Vagina (tissue), 2 donors: ENCODE measurements around the gene NUMA1. TPM values are rescaled to one million over a fixed set of nuclear protein-coding genes. Genes with fewer than 3 reads are reported as not detected.

Experiments used
- DNase-seq, 2 donors: peaks; one replicate each; pipeline ENCODE4 v3.0.0-alpha.2; 2017; ENCODE audit errors: extremely low spot score in 2 of 2
- H3K27ac ChIP-seq: fragments of 200-600 bp; sonication (generic); one replicate; pipeline ENCODE4 v1.5.1; 2019
- H3K27me3 ChIP-seq: fragments of 200-600 bp; sonication (generic); one replicate; pipeline ENCODE4 v1.5.1; 2019
- H3K36me3 ChIP-seq, 2 donors: fragments of 200-600 bp; sonication (generic); one replicate each; pipeline ENCODE4 v1.5.1; 2017 to 2019
- H3K4me1 ChIP-seq: fragments of 200-600 bp; sonication (generic); one replicate; pipeline ENCODE4 v1.5.1; 2019
- H3K4me3 ChIP-seq, 2 donors: fragments of 200-600 bp; sonication (generic); 1 replicate in 1 of 2; 2 replicates in 1 of 2; pipeline ENCODE4 v1.5.1; 2016 to 2019
- H3K9me3 ChIP-seq: fragments of 200-600 bp; sonication (generic); one replicate; pipeline ENCODE4 v1.5.1; 2019
- CTCF ChIP-seq, 3 experiments: fragments of 450-650 bp in 2 of 3; fragments of 200-600 bp in 1 of 3; sonication (generic) in 1 of 3; IDR thresholded peaks; one replicate each; pipeline ENCODE4 v1.5.1; 2017 to 2019; ENCODE audit warnings: antibody characterized with exemption in 3 of 3, mild to moderate bottlenecking in 2 of 3, moderate library complexity in 2 of 3
- POLR2A ChIP-seq, 2 donors: fragments of 450-650 bp; IDR thresholded peaks; one replicate each; pipeline ENCODE4 v1.6.1; 2017; ENCODE audit warnings: antibody characterized with exemption in 2 of 2, mild to moderate bottlenecking in 2 of 2, moderate library complexity in 2 of 2
- POLR2AphosphoS5 ChIP-seq, 2 donors: sonication (generic); formaldehyde crosslinking; IDR thresholded peaks; one replicate each; pipeline ENCODE4 v1.9.0; 2017; ENCODE audit warnings: antibody characterized with exemption in 2 of 2, mild to moderate bottlenecking in 2 of 2, low read depth in 1 of 2; ENCODE audit not compliant: insufficient read depth in 1 of 2
- intact Hi-C: fragments of 100-400 bp; cut with DNase I; formaldehyde crosslinking; loops from one replicate; pipeline ENCODE4 v1.15.1; 2023
- total RNA-seq: library from RNA; depleted of rRNA; stranded (reverse); fragments of >200 nt; gene quantifications from one replicate; pipeline ENCODE4 v1.2.3, GENCODE V29; 2016

The NUMA1 gene
- total RNA-seq, 1 donor from 2014 or later: 314 TPM

- peaks cover 44% of the 10 kb centered on the region for H3K4me1 ChIP-seq
- no peak overlapping the region for H3K27ac ChIP-seq
- no peaks in the 10 kb centered on the region for H3K9me3 ChIP-seq
- peaks cover 0 to 28% of the 10 kb centered on the region in 2 donors for H3K36me3 ChIP-seq
- intact Hi-C loops: no loop called here
- H3K4me3 ChIP-seq: no peak overlapping the region
- DNase-seq: no peak
- H3K27me3 ChIP-seq: no peaks in the 10 kb centered on the region
- TF ChIP-seq CTCF (IDR thresholded peaks at IDR 0.05): no peak
- no peak for TF ChIP-seq POLR2AphosphoS5 (IDR thresholded peaks at IDR 0.05; ENCODE audit: insufficient read depth in 1 of 2, low read depth in 1 of 2)
- no peak for TF ChIP-seq POLR2A (IDR thresholded peaks at IDR 0.05)
Measured at GRCh38 chr11:72100462-72100861, 20.1 kb upstream of the NUMA1 start.

DNA sequence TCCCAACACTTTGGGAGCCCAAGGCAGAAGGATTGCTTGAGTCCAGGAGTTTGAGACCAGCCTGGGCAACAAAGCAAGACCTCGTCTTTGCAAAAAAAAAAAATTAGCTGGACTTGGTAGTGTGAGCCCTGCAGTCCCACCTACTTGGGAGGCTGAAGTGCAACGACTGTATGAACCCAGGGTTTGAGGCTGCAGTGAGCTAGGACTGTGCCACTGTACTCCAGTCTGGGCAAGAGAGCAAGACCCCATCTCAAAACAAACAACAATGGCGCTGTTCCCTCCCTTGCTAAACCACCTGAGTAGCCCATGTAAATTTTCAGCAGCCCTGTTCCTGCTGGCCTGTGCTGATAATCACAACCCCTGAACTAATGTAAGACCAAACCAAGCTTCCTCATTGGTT is 19.7 kb upstream of the NUMA1 start:
- no peak overlapping the region for H3K4me3 ChIP-seq
- H3K36me3 ChIP-seq: peaks cover 0 to 32% of the 10 kb centered on the region in 2 donors
- intact Hi-C loops: no loop called here
- DNase-seq: no peak
- TF ChIP-seq POLR2AphosphoS5 (IDR thresholded peaks at IDR 0.05; ENCODE audit: insufficient read depth in 1 of 2, low read depth in 1 of 2): no peak
- no peak for TF ChIP-seq CTCF (IDR thresholded peaks at IDR 0.05)
- no peak for TF ChIP-seq POLR2A (IDR thresholded peaks at IDR 0.05)
- peaks cover 44% of the 10 kb centered on the region for H3K4me1 ChIP-seq
- H3K27ac ChIP-seq: no peak overlapping the region
- no peaks in the 10 kb centered on the region for H3K9me3 ChIP-seq
- no peaks in the 10 kb centered on the region for H3K27me3 ChIP-seq

DNA sequence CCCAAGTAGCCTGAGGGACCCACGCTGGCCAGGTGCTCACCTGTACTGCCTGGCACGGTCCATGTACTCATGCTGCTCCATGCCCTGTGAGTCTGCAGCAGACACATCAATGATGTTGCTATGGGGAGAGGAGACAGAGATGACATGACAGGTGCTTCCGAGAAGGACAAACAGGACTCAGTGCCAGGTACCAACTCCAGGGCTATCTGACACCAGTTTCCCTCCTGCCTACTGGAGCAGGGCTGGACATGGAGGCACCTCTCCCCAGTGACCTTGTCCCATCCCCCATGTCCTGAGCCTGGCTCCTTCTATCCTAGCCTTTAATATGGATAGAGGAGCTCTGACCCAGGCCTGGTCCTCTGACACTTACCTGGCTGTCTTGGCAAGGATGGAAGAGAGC is 18.4 kb upstream of the NUMA1 start:
- Histone ChIP-seq H3K27ac (no peak overlapping the region), H3K36me3 (peaks cover 0 to 41% of the 10 kb centered on the region in 2 donors), H3K4me3 (no peak overlapping the region), H3K27me3 (no peaks in the 10 kb centered on the region), H3K4me1 (peaks cover 41% of the 10 kb centered on the region), H3K9me3 (no peaks in the 10 kb centered on the region)
- DNase-seq: no peak
- TF ChIP-seq POLR2A (IDR thresholded peaks at IDR 0.05): no peak
- no peak for TF ChIP-seq CTCF (IDR thresholded peaks at IDR 0.05)
- no peak for TF ChIP-seq POLR2AphosphoS5 (IDR thresholded peaks at IDR 0.05; ENCODE audit: insufficient read depth in 1 of 2, low read depth in 1 of 2)
- intact Hi-C loops: no loop called here

GRCh38 chr11:72091292-72091691 is 10.9 kb upstream of the NUMA1 start:
- peak in 1 of 2 donors; percentile 63 for TF ChIP-seq POLR2AphosphoS5 (IDR thresholded peaks at IDR 0.05; ENCODE audit: insufficient read depth in 1 of 2, low read depth in 1 of 2)
- TF ChIP-seq POLR2A (IDR thresholded peaks at IDR 0.05): no peak
- TF ChIP-seq CTCF (IDR thresholded peaks at IDR 0.05): peak; percentile 76 to 85 (median 80)
- Histone ChIP-seq H3K36me3 (peaks cover 0 to 13% of the 10 kb centered on the region in 2 donors), H3K4me1 (peaks cover 11% of the 10 kb centered on the region), H3K27ac (peak overlapping the region; percentile 44), H3K9me3 (no peaks in the 10 kb centered on the region), H3K27me3 (no peaks in the 10 kb centered on the region), H3K4me3 (no peak overlapping the region)
- DNase-seq: no peak
- intact Hi-C loops: loop anchor here (5.0 kb wide), 1 partner anchor 64 kb away; no protein-coding TSS in a partner anchor

DNA sequence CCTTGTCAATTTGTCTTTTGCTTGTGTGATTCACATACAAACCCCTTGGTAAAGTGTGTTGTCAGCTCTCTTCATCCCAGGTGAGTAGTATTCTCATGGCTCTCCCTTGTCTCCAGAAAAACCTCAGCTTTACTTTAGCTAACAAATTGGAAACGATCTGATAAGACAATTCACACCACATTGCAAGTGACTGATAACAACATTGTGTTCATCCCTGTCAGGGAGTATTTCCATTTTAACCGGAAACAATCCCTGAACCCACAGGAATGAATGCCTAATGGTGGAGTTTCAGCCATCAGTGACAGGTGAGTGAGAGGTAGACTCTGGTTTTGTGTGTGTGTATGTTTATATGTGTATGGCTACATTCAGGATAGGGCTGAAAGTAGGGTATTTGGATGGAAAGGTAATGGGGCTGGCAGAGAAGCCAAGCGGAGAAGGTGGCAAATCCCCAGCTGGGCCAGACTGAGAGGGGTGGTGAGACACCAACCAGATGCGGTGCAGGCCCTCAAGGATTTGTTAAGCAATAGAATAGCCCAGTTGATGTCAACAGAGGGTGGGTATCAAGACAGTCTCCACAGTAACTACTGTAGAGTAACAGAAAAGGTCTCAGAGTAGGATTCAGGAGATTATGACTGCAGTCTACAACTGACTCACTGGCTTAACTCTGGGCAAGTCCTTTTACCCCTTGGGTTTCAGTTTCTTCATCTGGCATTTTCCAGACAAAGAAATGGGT is 7.9 kb upstream of the NUMA1 start:
- no peaks in the 10 kb centered on the region for H3K9me3 ChIP-seq
- intact Hi-C loops: no loop called here
- no peak for DNase-seq

More for the DNA sequence above, 7.9 kb upstream of the NUMA1 start:
- H3K4me3 ChIP-seq: no peak overlapping the region
- H3K36me3 ChIP-seq: no peaks in the 10 kb centered on the region
- H3K4me1 ChIP-seq: peaks cover 18% of the 10 kb centered on the region
- no peak overlapping the region for H3K27ac ChIP-seq
- TF ChIP-seq POLR2A (IDR thresholded peaks at IDR 0.05): no peak
- TF ChIP-seq CTCF (IDR thresholded peaks at IDR 0.05): no peak
- no peak for TF ChIP-seq POLR2AphosphoS5 (IDR thresholded peaks at IDR 0.05; ENCODE audit: insufficient read depth in 1 of 2, low read depth in 1 of 2)
- H3K27me3 ChIP-seq: no peaks in the 10 kb centered on the region
